ENCODE data around the gene EEA1.
"Not testable (repeated sequence)": the region's sequence is repeated elsewhere in the genome, so short reads cannot be mapped to it uniquely, and the experiment has no call there.

Gene EEA1

DNA sequence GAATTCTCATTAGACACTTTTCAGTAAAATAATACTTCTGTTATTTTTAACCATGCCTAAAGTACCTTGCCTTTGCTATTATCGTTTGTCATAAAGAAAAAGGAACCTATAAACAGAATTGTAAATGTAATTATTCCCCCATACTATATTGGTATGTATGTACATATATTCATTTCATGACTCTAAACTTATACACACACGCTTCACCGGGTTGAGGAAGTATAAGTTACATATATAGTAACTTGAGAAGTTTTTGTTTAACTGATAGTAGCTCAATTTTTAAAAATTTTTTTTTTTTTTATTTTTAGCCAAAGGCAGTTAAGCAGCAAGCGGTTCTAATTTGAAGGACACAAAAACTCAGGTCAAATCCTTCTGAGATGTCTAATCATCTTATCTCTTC, 118.7 kb downstream of the EEA1 start:
- no peak for DNase-seq (ENCODE audit: low read depth in 2 of 3, low spot score in 2 of 3)

GRCh38 chr12:92803903-92804302, 125.2 kb downstream of the EEA1 start:
- no peak for DNase-seq (ENCODE audit: low read depth in 2 of 3, low spot score in 2 of 3)

DNA sequence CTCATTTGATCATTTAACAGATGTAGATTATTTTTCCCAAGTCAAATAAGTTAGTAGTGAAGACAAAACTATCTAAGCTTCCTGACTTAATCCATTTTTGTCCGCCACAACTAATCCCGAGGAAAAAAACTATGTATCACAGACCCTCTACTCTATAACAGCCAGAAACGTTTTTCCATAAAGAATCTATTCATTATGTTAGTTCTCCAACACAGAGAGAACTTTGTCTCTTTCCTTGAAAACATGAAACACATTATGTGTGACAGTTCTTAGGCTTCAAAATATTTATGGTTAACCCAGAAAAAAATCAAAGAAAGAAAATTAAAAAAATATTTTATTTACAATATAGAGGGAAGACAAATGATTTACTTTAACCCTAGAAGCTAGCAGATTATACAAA, 126.2 kb downstream of the EEA1 start:
- no peak for DNase-seq (ENCODE audit: low read depth in 2 of 3, low spot score in 2 of 3)

DNA sequence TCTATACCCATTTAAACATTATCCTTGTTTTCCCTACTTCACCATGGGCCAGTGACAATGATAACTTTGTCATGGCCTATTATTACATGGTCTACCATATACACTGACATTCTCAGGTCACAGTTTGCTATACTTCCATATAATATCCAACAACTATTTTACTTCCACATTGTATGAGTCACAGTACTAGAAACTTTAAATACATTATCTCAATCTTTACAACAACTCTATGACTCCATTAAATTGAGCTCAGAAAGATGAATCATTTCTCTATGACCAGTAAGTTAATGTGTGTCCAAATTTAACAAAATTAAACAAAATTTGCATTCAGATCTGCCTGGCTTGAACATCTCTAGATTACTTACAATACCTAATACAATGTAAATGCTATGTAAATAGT, 132.4 kb downstream of the EEA1 start:
- DNase-seq (ENCODE audit: low read depth in 2 of 3, low spot score in 2 of 3): no peak

DNA sequence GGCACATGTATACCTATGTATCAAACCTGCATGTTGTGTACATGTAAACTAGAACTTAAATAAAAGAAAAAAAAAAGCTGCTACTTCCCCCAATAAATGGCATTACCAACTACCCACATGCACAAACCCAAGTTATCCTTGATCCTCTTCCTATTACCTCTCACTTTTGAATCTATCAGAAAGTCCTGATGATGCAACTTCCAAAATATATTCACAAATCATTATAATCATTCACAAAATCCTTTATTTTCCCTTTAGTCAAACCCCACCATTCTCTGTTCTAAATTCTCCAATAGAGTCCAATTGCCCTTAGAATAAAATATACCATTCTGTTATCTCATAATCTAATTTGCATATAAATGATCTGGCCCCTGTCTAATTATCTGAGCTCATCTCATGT, 134.3 kb downstream of the EEA1 start:
- no peak for DNase-seq (ENCODE audit: low read depth in 2 of 3, low spot score in 2 of 3)

GRCh38 chr12:92794356-92794755, 134.7 kb downstream of the EEA1 start:
- DNase-seq (ENCODE audit: low read depth in 2 of 3, low spot score in 2 of 3): not testable (repeated sequence)

DNA sequence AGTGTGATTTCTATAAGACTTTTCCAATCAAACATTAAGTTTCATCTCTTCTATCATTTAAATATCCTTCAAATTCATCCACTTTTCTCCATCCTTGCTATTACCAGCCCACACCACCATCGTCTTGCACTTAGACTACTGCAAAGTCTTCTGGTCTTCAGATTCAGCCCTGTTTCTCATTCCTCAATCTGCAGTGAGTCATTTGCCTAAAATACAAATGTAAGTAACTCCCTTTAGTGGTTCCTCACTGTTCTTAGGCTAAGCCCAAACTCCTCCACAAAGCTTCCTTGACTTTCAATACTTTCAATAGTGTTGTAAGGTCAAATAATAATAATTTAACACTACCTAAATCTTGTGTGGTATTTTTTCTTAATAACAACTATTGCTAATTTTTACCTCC, 143.1 kb downstream of the EEA1 start:
- no peak for DNase-seq (ENCODE audit: low read depth in 2 of 3, low spot score in 2 of 3)

- DNase-seq (ENCODE audit: low read depth in 2 of 3, low spot score in 2 of 3): no peak
These were observed 143.5 kb downstream of the EEA1 start for GRCh38 chr12:92785563-92785950.

DNA sequence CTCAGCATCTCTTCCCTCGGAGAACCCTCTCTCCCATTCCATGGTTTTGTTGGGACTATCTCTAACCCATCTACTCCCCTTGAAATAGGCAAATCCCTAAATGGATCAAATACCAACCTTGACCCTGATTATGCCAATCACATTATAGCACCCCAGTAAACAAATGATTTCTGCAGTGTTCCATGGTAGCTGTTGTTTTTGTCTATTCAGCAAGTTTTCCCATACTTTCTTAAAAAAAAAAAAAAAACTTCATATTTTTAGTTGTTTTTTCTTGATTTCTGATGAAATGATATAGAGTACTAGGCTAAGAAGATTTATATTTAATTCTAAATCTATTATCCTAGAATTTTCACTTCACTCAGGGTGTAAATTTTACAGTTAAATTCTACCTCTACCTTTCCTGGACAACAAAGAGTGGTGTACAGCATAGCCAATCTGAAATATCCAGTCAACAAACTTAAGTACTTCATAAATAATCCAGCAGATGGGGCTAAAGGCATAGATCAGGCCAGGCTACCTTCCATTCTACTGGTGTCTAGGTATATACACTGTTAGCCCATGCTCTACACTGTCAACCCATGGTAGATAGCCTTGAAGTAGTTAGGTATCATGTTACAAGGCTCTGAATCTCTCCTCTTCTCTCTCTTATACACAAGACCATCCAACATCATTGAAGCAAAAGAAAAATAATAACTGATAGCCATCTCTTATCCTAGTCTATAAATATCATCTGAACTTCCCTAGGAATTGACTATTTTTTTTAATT, 144.1 kb downstream of the EEA1 start:
- no peak for DNase-seq (ENCODE audit: low read depth in 2 of 3, low spot score in 2 of 3)

DNA sequence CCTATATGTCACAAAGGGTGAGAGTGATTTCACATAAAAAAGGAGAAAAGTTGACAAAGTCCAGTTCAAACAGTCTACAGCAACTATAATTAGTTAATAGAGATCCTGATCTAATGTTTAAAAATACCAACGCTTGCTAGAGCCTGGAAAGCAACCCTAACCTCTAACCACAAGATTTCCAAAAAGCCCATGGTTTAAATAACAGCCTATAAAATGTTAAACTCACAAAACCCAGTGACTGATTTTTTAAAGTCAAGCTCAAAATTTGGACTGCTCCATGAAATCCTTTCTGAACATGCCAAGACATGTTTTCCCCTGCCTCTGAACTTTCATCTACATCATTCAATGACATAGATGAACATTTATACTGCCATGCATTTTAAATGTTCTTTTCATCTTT, 144.7 kb downstream of the EEA1 start:
- no peak for DNase-seq (ENCODE audit: low read depth in 2 of 3, low spot score in 2 of 3)

- no peak for DNase-seq (ENCODE audit: low read depth in 2 of 3, low spot score in 2 of 3)
These were observed 149.2 kb downstream of the EEA1 start for GRCh38 chr12:92779902-92780301.

DNA sequence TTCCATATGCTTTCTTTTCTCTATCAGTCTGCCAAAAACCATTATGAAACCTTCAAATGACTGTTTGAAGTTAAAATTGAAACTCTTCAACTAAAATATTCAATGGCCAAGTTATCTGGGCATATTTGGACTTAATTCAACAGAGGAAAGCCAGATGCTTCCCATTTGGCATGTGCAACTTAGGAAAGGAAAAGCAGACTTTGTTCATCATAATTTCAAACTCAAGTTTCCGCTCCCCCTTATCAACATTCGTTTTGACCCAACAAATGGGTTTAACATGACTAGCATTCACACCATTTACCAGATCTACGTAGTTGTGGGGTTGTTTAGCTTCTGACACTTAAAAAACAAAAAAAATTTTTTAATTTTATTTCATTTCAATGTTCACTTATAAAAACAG, 150.6 kb downstream of the EEA1 start:
- no peak for DNase-seq (ENCODE audit: low read depth in 2 of 3, low spot score in 2 of 3)

DNA sequence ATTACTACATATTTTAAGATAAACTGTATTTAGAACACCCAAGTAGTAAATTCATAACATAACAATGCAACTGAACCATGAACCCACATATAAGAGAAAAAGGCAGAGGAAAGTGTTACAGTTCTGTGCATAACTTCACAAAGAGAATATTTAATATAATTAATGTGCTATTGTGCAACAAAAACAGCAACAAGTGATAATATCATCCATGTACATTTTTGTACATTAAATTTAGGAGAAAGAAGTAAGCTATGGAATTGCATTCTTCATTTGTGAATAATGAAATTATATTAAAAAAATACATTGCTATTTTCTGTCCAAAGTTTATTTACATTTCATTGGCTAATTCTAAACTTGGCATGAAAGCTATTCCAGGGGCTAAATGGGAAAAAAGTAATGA, 153.7 kb downstream of the EEA1 start:
- DNase-seq (ENCODE audit: low read depth in 2 of 3, low spot score in 2 of 3): no peak

- no peak for DNase-seq (ENCODE audit: low read depth in 2 of 3, low spot score in 2 of 3)
These were observed 158.1 kb downstream of the EEA1 start for GRCh38 chr12:92771001-92771400.

- no peak for DNase-seq (ENCODE audit: low read depth in 2 of 3, low spot score in 2 of 3)
These were observed 159.8 kb downstream of the EEA1 start for GRCh38 chr12:92769124-92769901.

- no peak for DNase-seq (ENCODE audit: low read depth in 2 of 3, low spot score in 2 of 3)
These were observed 163.2 kb downstream of the EEA1 start for GRCh38 chr12:92765871-92766270.

DNA sequence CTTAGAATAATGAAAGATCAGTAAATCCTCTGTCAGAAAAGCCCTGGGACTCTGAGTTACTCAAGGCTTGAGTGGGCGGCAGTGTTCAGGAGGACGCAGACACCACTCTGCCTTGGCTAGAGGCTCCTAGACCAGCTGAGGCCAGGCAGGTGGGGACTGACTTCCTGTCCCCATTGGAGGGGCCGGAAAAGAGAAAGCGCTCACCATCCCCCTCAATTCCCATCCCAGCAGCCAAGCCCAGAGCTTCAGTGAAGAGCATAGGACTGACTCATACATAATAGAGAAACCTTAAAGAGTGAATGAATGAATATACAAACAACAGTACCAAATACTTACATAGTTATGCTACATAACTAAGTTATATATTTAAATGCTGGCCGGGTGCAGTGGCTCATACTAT, 164.3 kb downstream of the EEA1 start:
- DNase-seq (ENCODE audit: low read depth in 2 of 3, low spot score in 2 of 3): no peak

GRCh38 chr12:92762773-92763172, 166.3 kb downstream of the EEA1 start:
- no peak for DNase-seq (ENCODE audit: low read depth in 2 of 3, low spot score in 2 of 3)

- no peak for DNase-seq (ENCODE audit: low read depth in 2 of 3, low spot score in 2 of 3)
These were observed 169.3 kb downstream of the EEA1 start for GRCh38 chr12:92759634-92760268.

- DNase-seq (ENCODE audit: low read depth in 2 of 3, low spot score in 2 of 3): no peak
These were observed 171.4 kb downstream of the EEA1 start for GRCh38 chr12:92757597-92758121.

DNA sequence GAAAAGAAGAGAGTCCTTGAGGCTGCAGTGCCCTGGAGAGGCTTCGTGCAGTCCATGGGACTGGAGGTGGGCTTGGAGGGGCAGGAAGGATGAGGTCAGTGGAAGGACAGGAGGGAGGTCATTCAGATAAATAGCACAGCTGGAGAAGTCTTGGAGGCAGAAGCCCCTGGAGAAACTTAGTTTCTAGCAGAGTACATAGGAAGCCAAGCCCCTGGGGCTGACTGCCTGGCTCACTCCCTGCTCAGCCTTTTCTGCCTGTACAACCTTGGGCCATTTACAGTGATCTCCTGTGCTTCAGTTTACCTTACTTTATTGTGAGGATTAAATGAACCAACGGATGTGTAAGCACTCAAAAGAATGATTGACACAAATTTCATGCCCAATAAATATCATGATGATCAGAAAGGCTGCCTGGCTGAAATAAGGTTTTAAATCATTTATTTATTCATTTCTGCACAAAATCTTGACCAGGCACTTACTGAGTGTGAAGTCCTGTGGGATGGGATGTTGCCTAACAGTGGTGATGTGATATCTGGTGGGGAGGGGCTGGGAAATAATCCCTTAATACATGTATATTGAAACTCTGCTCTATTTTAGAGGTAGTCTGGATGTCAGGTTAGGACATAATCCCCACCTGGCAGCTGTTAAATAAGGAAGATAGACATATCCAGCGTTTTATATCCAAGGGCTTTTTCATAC, 172.0 kb downstream of the EEA1 start:
- no peak for DNase-seq (ENCODE audit: low read depth in 2 of 3, low spot score in 2 of 3)

Measured in activated CD8-positive, alpha-beta memory T cell treated with anti-CD3 and anti-CD28 coated beads for 48 hours (primary cell).